Epithelial cell of proximal tubule (primary cell): ENCODE data around the gene RNMT. TPM values are rescaled to one million over a fixed set of nuclear protein-coding genes. Genes with fewer than 3 reads are reported as not detected.
"Not testable (repeated sequence)": the region's sequence is repeated elsewhere in the genome, so short reads cannot be mapped to it uniquely, and the experiment has no call there.

Experiments used
- DNase-seq: peaks from one replicate; pipeline ENCODE4 v3.0.0-alpha.2; 2011; ENCODE audit warnings: low read depth
- H3K4me3 ChIP-seq: 2 replicates; pipeline ENCODE4 v1.5.1; 2011; ENCODE audit warnings: low read depth, mild to moderate bottlenecking, low read length
- total RNA-seq: library from RNA; depleted of rRNA; stranded (reverse); fragments of >200 nt; gene quantifications from 2 replicates; pipeline ENCODE4 v1.2.3, GENCODE V29; 2015
- TF ChIP-seq, protein P1 (sequence below): conservative IDR thresholded peaks from 2 replicates; pipeline ENCODE4 v1.5.1; 2012; ENCODE audit warnings: low read depth, mild to moderate bottlenecking, low read length

Gene RNMT
- 21.3 and 27.4 TPM in 2 replicates for total RNA-seq

DNA sequence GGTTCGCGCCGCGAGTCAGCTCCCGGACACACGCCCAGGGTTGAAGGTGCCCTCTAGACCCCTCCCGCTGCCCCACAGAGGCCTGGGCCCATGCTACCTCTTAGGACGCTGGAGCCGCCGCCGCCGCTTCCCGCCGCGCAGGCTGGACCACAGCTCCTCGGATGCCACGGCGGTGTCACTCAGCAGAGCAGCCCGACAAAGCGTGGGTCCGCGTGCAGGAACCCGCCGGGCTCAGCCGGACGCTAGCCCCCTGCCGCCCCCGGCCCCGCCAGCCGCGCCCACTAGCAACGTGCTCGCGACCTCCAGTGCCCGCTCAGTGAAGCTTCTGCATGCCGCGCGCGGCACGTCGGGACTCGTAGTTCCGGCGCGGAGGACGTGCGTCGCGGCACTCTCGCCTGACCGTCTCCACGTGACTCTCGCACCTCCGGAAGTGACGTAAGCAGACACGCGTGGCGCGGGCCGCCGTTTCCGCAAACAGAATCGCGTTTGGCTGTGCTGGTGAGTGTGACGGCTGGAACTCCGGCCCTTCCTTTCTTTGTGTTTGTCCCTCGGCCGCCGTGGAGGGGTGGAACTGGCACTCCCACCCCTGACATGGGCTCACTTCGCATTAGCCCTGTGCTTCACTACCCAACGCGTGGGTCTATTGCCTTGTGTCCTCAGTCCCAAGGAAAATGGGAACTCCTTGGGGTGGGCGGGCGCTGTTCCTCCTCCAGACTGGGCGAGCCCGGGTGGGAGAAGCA is at the start of gene RNMT, which contains the start of gene FAM210A:
Gene RNMT, plus strand, starts transcription at position 442 of the 740 bp plus-strand sequence. CDS start 4,845 bp downstream, outside the sequence.
Gene FAM210A, minus strand, starts transcription at position 327 of the 740 bp plus-strand sequence. CDS start 44,481 bp downstream, outside the sequence.
- peak within 1 kb of the TSS; percentile 83 for H3K4me3 ChIP-seq
- TF ChIP-seq, protein P1, sequence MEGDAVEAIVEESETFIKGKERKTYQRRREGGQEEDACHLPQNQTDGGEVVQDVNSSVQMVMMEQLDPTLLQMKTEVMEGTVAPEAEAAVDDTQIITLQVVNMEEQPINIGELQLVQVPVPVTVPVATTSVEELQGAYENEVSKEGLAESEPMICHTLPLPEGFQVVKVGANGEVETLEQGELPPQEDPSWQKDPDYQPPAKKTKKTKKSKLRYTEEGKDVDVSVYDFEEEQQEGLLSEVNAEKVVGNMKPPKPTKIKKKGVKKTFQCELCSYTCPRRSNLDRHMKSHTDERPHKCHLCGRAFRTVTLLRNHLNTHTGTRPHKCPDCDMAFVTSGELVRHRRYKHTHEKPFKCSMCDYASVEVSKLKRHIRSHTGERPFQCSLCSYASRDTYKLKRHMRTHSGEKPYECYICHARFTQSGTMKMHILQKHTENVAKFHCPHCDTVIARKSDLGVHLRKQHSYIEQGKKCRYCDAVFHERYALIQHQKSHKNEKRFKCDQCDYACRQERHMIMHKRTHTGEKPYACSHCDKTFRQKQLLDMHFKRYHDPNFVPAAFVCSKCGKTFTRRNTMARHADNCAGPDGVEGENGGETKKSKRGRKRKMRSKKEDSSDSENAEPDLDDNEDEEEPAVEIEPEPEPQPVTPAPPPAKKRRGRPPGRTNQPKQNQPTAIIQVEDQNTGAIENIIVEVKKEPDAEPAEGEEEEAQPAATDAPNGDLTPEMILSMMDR: peak; percentile 5
- peak; percentile 56 for DNase-seq

- DNase-seq, H3K4me3 ChIP-seq: not testable (repeated sequence)
Observed at GRCh38 chr18:13677350-13677749, 49.1 kb upstream of the RNMT start.

DNA sequence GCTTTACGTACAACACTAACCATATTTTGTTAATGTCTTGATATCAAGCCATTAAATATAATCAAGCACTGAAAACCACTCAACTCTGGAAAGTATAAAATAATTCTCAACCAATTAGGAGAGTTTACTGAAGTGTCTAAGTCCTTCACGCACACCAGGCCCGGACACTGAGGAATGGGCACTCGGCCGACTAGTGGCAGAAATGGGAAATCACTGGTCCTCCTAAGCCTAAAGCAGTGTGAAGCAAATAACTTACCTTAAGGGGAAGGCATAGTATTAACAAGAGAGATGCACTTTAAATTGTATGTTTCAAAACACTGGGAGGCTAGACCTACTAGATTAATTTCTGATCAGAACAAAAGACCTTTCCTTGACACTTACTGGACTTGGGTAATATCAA is 45.9 kb upstream of the RNMT start:
- TF ChIP-seq, protein P1: peak; percentile 64
- no peak for DNase-seq
- no peak overlapping the region for H3K4me3 ChIP-seq

DNA sequence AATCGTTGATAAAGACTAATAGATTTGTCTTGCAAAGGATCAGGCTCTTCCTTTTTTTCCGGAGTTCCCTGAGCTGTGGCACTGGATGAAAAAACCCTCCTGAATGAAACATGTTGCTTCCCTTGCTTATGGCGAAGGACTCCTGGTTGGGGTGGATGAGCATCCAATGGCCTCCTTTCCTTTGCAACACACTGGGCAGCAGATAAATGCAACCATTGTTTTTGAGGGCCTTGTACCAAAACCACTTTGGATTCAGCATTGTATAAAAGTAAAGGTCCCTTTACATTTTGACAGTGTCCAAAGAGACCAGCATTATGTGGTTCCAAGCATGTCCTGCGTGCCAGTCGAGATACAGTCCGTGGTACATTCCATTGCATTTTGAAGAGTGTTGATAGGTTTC is 44.8 kb upstream of the RNMT start:
- H3K4me3 ChIP-seq: no peak overlapping the region
- TF ChIP-seq, protein P1: no peak
- no peak for DNase-seq

- no peak overlapping the region for H3K4me3 ChIP-seq
- TF ChIP-seq, protein P1: no peak
- DNase-seq: no peak
Observed at GRCh38 chr18:13684546-13684945, 41.9 kb upstream of the RNMT start.

DNA sequence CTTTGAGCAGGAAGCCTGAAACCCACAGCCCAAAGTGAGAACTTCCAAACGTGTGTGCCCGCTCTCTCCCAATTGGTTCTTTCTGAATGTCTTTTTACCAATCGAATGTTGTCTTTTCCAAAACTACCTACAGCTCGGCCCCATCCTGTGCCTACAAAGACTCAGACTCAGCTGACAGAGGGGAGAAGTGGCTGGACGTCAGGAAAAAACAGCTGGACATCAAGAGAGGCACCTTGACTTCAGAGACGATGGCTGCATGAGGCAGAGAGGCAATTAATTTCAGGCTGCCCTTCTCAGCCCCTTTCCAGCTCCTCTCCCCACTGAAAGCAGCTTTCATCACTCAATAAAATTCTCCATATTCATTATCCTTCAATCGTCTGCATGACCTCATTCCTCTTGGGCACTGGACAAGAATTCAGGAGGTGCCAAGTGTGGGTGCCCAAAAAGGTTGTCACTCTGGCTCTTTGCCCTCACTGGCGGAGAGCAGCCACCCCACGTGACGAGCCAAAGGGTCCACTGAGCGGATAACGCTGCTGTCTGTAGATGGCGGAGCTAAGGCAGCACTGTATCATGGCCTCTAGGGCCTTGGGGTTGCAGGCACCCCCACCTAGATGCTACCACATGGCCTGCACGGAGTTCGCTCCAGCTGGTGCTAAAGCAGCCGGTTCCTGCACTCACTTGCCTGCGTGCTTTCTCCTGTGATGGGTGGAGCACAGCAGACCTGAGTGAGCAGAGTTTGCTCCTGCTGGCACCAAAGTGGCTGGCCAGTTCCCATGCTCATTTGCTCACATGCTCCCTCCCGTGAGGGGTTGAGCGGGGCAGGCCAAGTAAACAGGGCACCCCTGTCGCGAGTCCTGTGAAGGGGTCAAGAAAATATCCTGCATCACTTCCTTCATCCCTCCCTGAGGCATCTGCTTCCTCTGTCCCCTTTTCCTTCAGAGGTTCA is 38.0 kb upstream of the RNMT start:
- H3K4me3 ChIP-seq: no peak overlapping the region
- DNase-seq: no peak
- TF ChIP-seq, protein P1: no peak

DNA sequence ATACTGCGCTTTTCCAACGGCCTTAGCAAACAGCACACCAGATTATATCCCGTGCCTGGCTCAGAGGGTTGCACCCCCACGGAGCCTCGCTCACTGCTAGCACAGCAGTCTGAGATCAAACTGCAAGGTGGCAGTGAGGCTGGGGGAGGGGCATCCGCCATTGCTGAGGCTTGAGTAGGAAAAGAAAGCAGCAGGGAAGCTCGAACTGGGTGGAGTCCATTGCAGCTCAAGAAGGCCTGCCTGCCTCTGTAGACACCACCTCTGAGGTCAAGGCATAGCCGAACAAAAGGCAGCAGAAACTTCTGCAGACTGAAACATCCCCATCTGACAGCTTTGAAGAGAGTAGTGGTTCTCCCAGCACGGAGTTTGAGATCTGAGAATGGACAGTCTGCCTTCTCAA is 36.4 kb upstream of the RNMT start:
- H3K4me3 ChIP-seq, DNase-seq: not testable (repeated sequence)

DNA sequence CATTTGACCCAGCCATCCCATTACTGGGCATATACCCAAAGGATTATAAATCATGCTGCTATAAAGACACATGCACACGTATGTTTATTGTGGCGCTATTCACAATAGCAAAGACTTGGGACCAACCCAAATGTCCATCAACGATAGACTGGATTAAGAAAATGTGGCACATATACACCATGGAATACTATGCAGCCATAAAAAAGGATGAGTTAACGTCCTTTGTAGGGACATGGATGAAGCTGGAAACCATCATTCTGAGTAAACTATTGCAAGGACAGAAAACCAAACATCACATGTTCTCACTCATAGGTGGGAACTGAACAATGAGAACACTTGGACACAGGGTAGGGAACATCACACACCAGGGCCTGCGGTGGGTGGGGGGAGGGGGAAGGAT is 31.1 kb upstream of the RNMT start:
- DNase-seq, H3K4me3 ChIP-seq: not testable (repeated sequence)
